Uterus (tissue), 4 donors: ENCODE data around the gene RAET1E. TPM values are rescaled to one million over a fixed set of nuclear protein-coding genes. Genes with fewer than 3 reads are reported as not detected.

ENCODE experiments used
- DNase-seq, 2 donors: peaks; one replicate each; pipeline ENCODE4 v3.0.0-alpha.2; 2019 to 2020
- H3K27ac ChIP-seq, 2 donors: fragments of 200-600 bp; sonication (generic); 1 replicate in 1 of 2; 2 replicates in 1 of 2; pipeline ENCODE4 v1.5.1; 2016 to 2018
- H3K27me3 ChIP-seq, 2 donors: fragments of 200-600 bp; sonication (generic); one replicate each; pipeline ENCODE4 v1.5.1; 2018 to 2019; ENCODE audit warnings: control low read depth in 1 of 2
- H3K36me3 ChIP-seq, 2 donors: fragments of 200-600 bp; sonication (generic); one replicate each; pipeline ENCODE4 v1.5.1; 2019; ENCODE audit warnings: control low read depth in 1 of 2
- H3K4me1 ChIP-seq, 2 donors: fragments of 200-600 bp; sonication (generic); one replicate each; pipeline ENCODE4 v1.5.1; 2018 to 2019; ENCODE audit warnings: control low read depth in 1 of 2
- H3K4me3 ChIP-seq, 2 donors: fragments of 200-600 bp; sonication (generic); 1 replicate in 1 of 2; 2 replicates in 1 of 2; pipeline ENCODE4 v1.5.1; 2018 to 2019; ENCODE audit warnings: mild to moderate bottlenecking in 1 of 2
- H3K9me3 ChIP-seq, 2 donors: fragments of 200-600 bp; sonication (generic); one replicate each; pipeline ENCODE4 v1.5.1; 2019; ENCODE audit warnings: control low read depth in 1 of 2
- CTCF ChIP-seq, 4 experiments: fragments of 200-600 bp in 2 of 4; fragments of 450-650 bp in 2 of 4; sonication (generic) in 2 of 4; IDR thresholded peaks; one replicate each; pipeline ENCODE4 v1.5.1; 2016 to 2019; ENCODE audit warnings: antibody characterized with exemption in 4 of 4, mild to moderate bottlenecking in 2 of 4, moderate library complexity in 1 of 4
- POLR2A ChIP-seq, 2 donors: fragments of 450-650 bp; IDR thresholded peaks; one replicate each; pipeline ENCODE4 v1.6.1; 2016; ENCODE audit warnings: antibody characterized with exemption in 2 of 2, mild to moderate bottlenecking in 1 of 2, moderate library complexity in 1 of 2
- intact Hi-C: fragments of 100-400 bp; cut with DNase I; formaldehyde crosslinking; loops from one replicate; pipeline ENCODE4 v1.15.1; 2023; ENCODE audit warnings: low total_unique reads
- total RNA-seq, 4 donors: library from RNA; depleted of rRNA in 3 of 4; stranded (reverse); fragments of >200 nt in 3 of 4; gene quantifications; one replicate each; pipeline versions ENCODE4 v1.1.0 to v1.2.4, GENCODE V29; 2014 to 2023
- donor health status: DM: yes; HTN: yes; CAD: no.

The RAET1E gene
- total RNA-seq, 4 donors from 2014 or later = 0.55 TPM; not detected in 3

- Histone ChIP-seq H3K4me3 (no peak overlapping the region), H3K27me3 (no peaks in the 10 kb centered on the region), H3K36me3 (no peaks in the 10 kb centered on the region), H3K27ac (no peak overlapping the region), H3K4me1 (no peaks in the 10 kb centered on the region), H3K9me3 (no peaks in the 10 kb centered on the region)
- TF ChIP-seq CTCF (IDR thresholded peaks at IDR 0.05) (no peak), POLR2A (IDR thresholded peaks at IDR 0.05) (no peak)
- no peak for DNase-seq
- intact Hi-C loops = no loop called here
Observed at GRCh38 chr6:149881066-149881766, 16.7 kb downstream of the RAET1E start.

DNA sequence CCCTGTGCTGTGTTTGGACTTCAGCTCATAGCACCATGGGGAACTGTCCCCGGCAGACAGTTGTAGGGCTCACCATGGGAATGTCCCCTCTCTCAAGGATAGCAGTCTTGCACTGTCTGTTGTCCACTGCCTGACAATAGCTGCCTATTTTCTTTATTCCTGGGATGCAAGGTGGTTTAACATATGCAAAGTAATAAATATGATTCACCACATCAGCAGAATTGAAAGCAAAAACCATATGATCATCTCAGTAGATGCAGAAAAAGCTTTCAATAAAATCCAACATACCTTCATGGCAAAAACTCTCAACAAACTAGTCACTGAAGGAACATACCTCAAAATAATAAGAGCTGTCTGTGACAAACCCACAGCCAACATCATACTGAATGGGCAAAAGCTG, 20.3 kb downstream of the RAET1E start:
- no peak for DNase-seq
- Histone ChIP-seq H3K27ac (no peak overlapping the region), H3K36me3 (no peaks in the 10 kb centered on the region), H3K27me3 (no peaks in the 10 kb centered on the region), H3K4me1 (no peaks in the 10 kb centered on the region), H3K9me3 (no peaks in the 10 kb centered on the region), H3K4me3 (no peak overlapping the region)
- TF ChIP-seq CTCF (IDR thresholded peaks at IDR 0.05) (no peak), POLR2A (IDR thresholded peaks at IDR 0.05) (no peak)
- intact Hi-C loops = no loop called here

DNA sequence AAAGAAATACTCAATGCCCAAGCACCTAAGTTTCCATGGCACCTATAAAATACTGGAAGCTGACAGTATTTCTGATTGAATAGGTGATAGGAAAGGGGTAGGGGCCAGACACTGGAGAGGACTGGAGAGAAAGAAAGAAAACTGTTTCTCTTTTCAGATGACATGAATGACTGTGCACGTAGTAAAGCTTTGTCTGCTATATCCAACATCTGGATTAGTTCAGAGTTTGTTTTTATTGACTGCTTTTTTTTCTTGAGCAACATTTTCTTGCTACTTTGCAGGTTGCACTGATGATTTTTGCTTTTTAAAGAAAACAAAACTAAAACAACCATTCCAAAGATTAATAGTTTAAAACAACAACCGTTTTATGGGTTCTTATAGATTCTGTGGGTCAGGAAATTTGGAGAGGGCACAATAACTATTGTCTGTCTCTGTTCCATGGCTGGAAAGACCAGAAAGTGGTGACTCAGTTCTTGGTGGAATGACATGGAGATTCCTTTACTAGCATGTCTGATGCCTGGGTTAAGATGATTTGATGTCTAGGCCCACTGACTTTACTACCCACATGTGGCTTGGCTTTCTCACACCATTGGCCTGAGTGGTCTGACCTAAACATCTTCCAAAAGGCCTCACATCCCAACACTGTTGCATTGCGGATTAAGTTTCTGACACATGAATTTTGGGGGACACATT, 21.5 kb downstream of the RAET1E start:
- Histone ChIP-seq H3K27me3 (no peaks in the 10 kb centered on the region), H3K36me3 (no peaks in the 10 kb centered on the region), H3K4me1 (no peaks in the 10 kb centered on the region), H3K9me3 (no peaks in the 10 kb centered on the region), H3K27ac (no peak overlapping the region), H3K4me3 (no peak overlapping the region)
- no peak for DNase-seq
- TF ChIP-seq CTCF (IDR thresholded peaks at IDR 0.05) (no peak), POLR2A (IDR thresholded peaks at IDR 0.05) (no peak)
- intact Hi-C loops = no loop called here

DNA sequence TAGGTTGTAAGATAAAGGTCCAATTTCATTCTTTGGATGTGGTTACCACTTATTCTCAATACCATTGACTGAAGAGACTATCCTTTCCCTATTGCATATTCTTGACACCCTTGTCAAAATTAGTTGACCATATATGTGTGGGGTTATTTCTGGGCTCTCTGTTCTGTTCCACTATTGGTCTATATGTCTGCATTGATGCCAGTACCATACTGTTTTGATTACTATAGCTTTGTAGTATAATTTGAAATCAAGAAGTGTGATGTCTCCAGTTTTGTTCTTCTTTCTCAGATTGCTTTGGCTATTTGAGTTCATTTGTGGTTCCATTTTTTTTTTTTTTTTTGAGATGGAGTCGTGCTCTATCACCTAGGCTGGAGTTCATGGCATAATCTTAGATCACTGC, 25.7 kb downstream of the RAET1E start:
- intact Hi-C loops = no loop called here
- no peaks in the 10 kb centered on the region for H3K4me1 ChIP-seq

More for the DNA sequence above, 25.7 kb downstream of the RAET1E start:
- Histone ChIP-seq H3K27me3 (no peaks in the 10 kb centered on the region), H3K36me3 (no peaks in the 10 kb centered on the region), H3K4me3 (no peak overlapping the region), H3K9me3 (no peaks in the 10 kb centered on the region), H3K27ac (no peak overlapping the region)
- no peak for TF ChIP-seq POLR2A (IDR thresholded peaks at IDR 0.05)
- TF ChIP-seq CTCF (IDR thresholded peaks at IDR 0.05) = no peak
- DNase-seq = no peak
